HepG2 (cell line): ENCODE data around the gene MCM3AP. TPM values are rescaled to one million over a fixed set of nuclear protein-coding genes. Genes with fewer than 3 reads are reported as not detected.

ENCODE experiments used
- CBFB ChIP-seq: sonication (generic); formaldehyde crosslinking; IDR thresholded peaks from 2 replicates; pipeline ENCODE4 v1.4.0; 2020; ENCODE audit warnings: missing genetic modification reagents
- CENPT ChIP-seq: sonication (generic); formaldehyde crosslinking; IDR thresholded peaks from 2 replicates; pipeline ENCODE4 v1.8.0; 2022; ENCODE audit warnings: low read depth, mild to moderate bottlenecking, moderate library complexity, missing genetic modification reagents
- GATAD1 ChIP-seq: IDR thresholded peaks from 2 replicates; pipeline ENCODE4 v1.6.1; 2016; ENCODE audit warnings: missing genetic modification reagents, missing compliant biosample characterization
- GTF2F1 ChIP-seq: fragments of 150-350 bp; IDR thresholded peaks from 2 replicates; pipeline ENCODE4 v1.6.1; 2014; ENCODE audit warnings: low read length
- HDAC2 ChIP-seq: sonication (generic); formaldehyde crosslinking; IDR thresholded peaks from 2 replicates; pipeline ENCODE4 v1.4.0; 2020; ENCODE audit warnings: missing genetic modification reagents
- NAIF1 ChIP-seq: sonication (generic); formaldehyde crosslinking; IDR thresholded peaks from 2 replicates; pipeline ENCODE4 v1.5.0; 2020; ENCODE audit warnings: mild to moderate bottlenecking, missing genetic modification reagents, borderline replicate concordance
- NFKBIZ ChIP-seq: IDR thresholded peaks from 2 replicates; pipeline ENCODE4 v1.6.1; 2018; ENCODE audit warnings: missing genetic modification reagents, missing compliant biosample characterization
- NFRKB ChIP-seq: fragments of 450-650 bp; IDR thresholded peaks from 2 replicates; pipeline ENCODE4 v1.6.1; 2017
- RBM22 ChIP-seq: fragments of 200-400 bp; formaldehyde crosslinking; optimal IDR thresholded peaks from 2 replicates; pipeline ENCODE3; 2017; ENCODE audit warnings: mild to moderate bottlenecking, low read length, moderate library complexity
- RCOR2 ChIP-seq: IDR thresholded peaks from 2 replicates; pipeline ENCODE4 v1.6.1; 2016; ENCODE audit warnings: missing biosample characterization, missing genetic modification reagents
- SOX5 ChIP-seq: IDR thresholded peaks from 2 replicates; pipeline ENCODE4 v1.6.1; 2016; ENCODE audit warnings: borderline replicate concordance
- SPEN ChIP-seq: sonication (generic); formaldehyde crosslinking; IDR thresholded peaks from 2 replicates; pipeline ENCODE4 v1.5.1; 2020; ENCODE audit warnings: low read depth, mild to moderate bottlenecking, missing genetic modification reagents
- TBP ChIP-seq: sonication (generic); formaldehyde crosslinking; IDR thresholded peaks from 2 replicates; pipeline ENCODE4 v1.5.0; 2020; ENCODE audit warnings: missing genetic modification reagents
- YEATS2 ChIP-seq: sonication (generic); formaldehyde crosslinking; IDR thresholded peaks from 2 replicates; pipeline ENCODE4 v1.4.0; 2020; ENCODE audit warnings: missing genetic modification reagents, borderline replicate concordance
- ZEB1 ChIP-seq: IDR thresholded peaks from 2 replicates; pipeline ENCODE4 v1.6.1; 2012; ENCODE audit warnings: mild to moderate bottlenecking, low read depth, inconsistent platforms; ENCODE audit not compliant: insufficient replicate concordance
- ZFP1 ChIP-seq: IDR thresholded peaks from 2 replicates; pipeline ENCODE4 v1.6.1; 2016
- ZNF232 ChIP-seq: sonication (generic); formaldehyde crosslinking; IDR thresholded peaks from 2 replicates; pipeline ENCODE4 v1.4.0; 2020; ENCODE audit warnings: missing genetic modification reagents, borderline replicate concordance
- ZNF24 ChIP-seq: fragments of 450-650 bp; IDR thresholded peaks from 2 replicates; pipeline ENCODE4 v1.6.1; 2017; ENCODE audit warnings: antibody characterized with exemption, mild to moderate bottlenecking
- ZNF276 ChIP-seq: sonication (generic); formaldehyde crosslinking; IDR thresholded peaks from 2 replicates; pipeline ENCODE4 v1.4.0; 2020; ENCODE audit warnings: mild to moderate bottlenecking, low read depth, missing genetic modification reagents
- ZNF282 ChIP-seq: fragments of 450-650 bp; IDR thresholded peaks from 2 replicates; pipeline ENCODE4 v1.6.1; 2018; ENCODE audit not compliant: partially characterized antibody
- ZNF329 ChIP-seq: sonication (generic); formaldehyde crosslinking; IDR thresholded peaks from 2 replicates; pipeline ENCODE4 v1.9.0; 2021; ENCODE audit warnings: low read depth, mild to moderate bottlenecking, missing genetic modification reagents
- ZNF350 ChIP-seq: sonication (generic); formaldehyde crosslinking; IDR thresholded peaks from 2 replicates; pipeline ENCODE4 v1.4.0; 2020; ENCODE audit warnings: mild to moderate bottlenecking, low read depth, missing genetic modification reagents, borderline replicate concordance
- ZNF546 ChIP-seq: sonication (generic); formaldehyde crosslinking; conservative IDR thresholded peaks from 2 replicates; pipeline ENCODE4 v1.8.1; 2023; ENCODE audit warnings: mild to moderate bottlenecking, missing genetic modification reagents
- ZNF687 ChIP-seq: sonication (generic); formaldehyde crosslinking; IDR thresholded peaks from 2 replicates; pipeline ENCODE4 v1.5.1; 2020; ENCODE audit warnings: mild to moderate bottlenecking, missing genetic modification reagents, moderate library complexity
- ZNF7 ChIP-seq: IDR thresholded peaks from 2 replicates; pipeline ENCODE4 v1.6.1; 2016; ENCODE audit warnings: missing biosample characterization, missing genetic modification reagents
- ZNF737 ChIP-seq: sonication (generic); formaldehyde crosslinking; IDR thresholded peaks from 2 replicates; pipeline ENCODE4 v1.5.0; 2020; ENCODE audit warnings: missing genetic modification reagents, mild to moderate bottlenecking, borderline replicate concordance
- polyA plus RNA-seq, 8 experiments: library from polyadenylated mRNA; depleted of rRNA in 3 of 8; stranded (reverse) in 7 of 8; unstranded in 1 of 8; fragments of >200 nt; fragmentation: Illumina TruSeq in 4 of 8; extraction: Trizol in 4 of 8; gene quantifications; 2 replicates each; pipeline versions ENCODE4 v1.2.1 to v1.2.3, GENCODE V29; 2011 to 2016; ENCODE audit warnings: low read depth in 4 of 8, missing spikeins in 1 of 8, mixed read lengths in 1 of 8; ENCODE audit not compliant: insufficient read depth in 1 of 8
- total RNA-seq, 5 experiments: library from RNA; depleted of rRNA; stranded (reverse); fragments of >200 nt; fragmentation: Illumina TruSeq; extraction: Trizol; gene quantifications; 2 replicates each; pipeline ENCODE4 v1.2.3, GENCODE V29; 2016; ENCODE audit warnings: low read depth in 1 of 5
- TF ChIP-seq, protein P1 (sequence below): sonication (generic); formaldehyde crosslinking; IDR thresholded peaks from 2 replicates; pipeline ENCODE4 v1.8.1; 2023; ENCODE audit warnings: mild to moderate bottlenecking, missing genetic modification reagents, borderline replicate concordance

Gene MCM3AP
- total and polyA plus RNA-seq, 2 of the 13 experiments (the other 11 are each of a cell fraction or from before 2014, with no cell fraction given), result 27.0 to 54.7 TPM

- TF ChIP-seq CENPT (CRISPR knock-in tag), result no peak
- peak; percentile 38; the same call in 1 of the 2 replicates for TF ChIP-seq ZNF350 (CRISPR knock-in tag)
- peak; percentile 82 for TF ChIP-seq HDAC2 (CRISPR knock-in tag)
- peak; percentile 41; the same call in 1 of the 2 replicates for TF ChIP-seq TBP (CRISPR knock-in tag)
- TF ChIP-seq ZEB1, result no peak
- no peak for TF ChIP-seq ZNF24
- no peak for TF ChIP-seq GTF2F1
- no peak for TF ChIP-seq ZNF282
- no peak for TF ChIP-seq ZFP1 (CRISPR knock-in tag)
- TF ChIP-seq, protein P1, sequence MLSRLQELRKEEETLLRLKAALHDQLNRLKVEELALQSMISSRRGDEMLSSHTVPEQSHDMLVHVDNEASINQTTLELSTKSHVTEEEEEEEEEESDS, result no peak
- TF ChIP-seq SOX5 (CRISPR knock-in tag), result no peak
- TF ChIP-seq ZNF737 (CRISPR knock-in tag), result no peak
- TF ChIP-seq NAIF1 (CRISPR knock-in tag), result peak; percentile 63; the same call in 1 of the 2 replicates
- peak; percentile 93 for TF ChIP-seq ZNF687 (CRISPR knock-in tag)
- peak; percentile 96 for TF ChIP-seq YEATS2
- TF ChIP-seq ZNF276 (CRISPR knock-in tag), result no peak
- peak; percentile 96 for TF ChIP-seq GATAD1 (CRISPR knock-in tag)
- no peak for TF ChIP-seq ZNF329
- peak; percentile 97 for TF ChIP-seq SPEN (CRISPR knock-in tag)
- no peak for TF ChIP-seq NFRKB
- TF ChIP-seq CBFB (CRISPR knock-in tag), result peak; percentile 89
- no peak for TF ChIP-seq RBM22
- TF ChIP-seq ZNF546 (CRISPR knock-in tag), result no peak
- no peak for TF ChIP-seq RCOR2 (CRISPR knock-in tag)
- no peak for TF ChIP-seq ZNF7 (CRISPR knock-in tag)
- TF ChIP-seq NFKBIZ (CRISPR knock-in tag), result peak; percentile 78; the same call in 1 of the 2 replicates
- TF ChIP-seq ZNF232, result no peak
Measured at GRCh38 chr21:46285761-46286647, 593 bp upstream of the MCM3AP start, which contains the start of gene YBEY (continued).
